GM23248 (cell line): ENCODE measurements around the gene SPEG.

Experiments
- EZH2 ChIP-seq: fragments of 200-600 bp; sonication (generic); IDR thresholded peaks from 2 replicates; pipeline ENCODE4 v1.6.1; 2018; ENCODE audit warnings: antibody characterized with exemption, mild to moderate bottlenecking; ENCODE audit not compliant: insufficient read depth, poor library complexity, severe bottlenecking
- EZH2phosphoT487 ChIP-seq: fragments of 200-600 bp; sonication (generic); IDR thresholded peaks from 2 replicates; pipeline ENCODE4 v1.6.1; 2018; ENCODE audit warnings: antibody characterized with exemption, moderate library complexity, mild to moderate bottlenecking, low read depth; ENCODE audit not compliant: insufficient read depth

- TF ChIP-seq EZH2 (no peak), EZH2phosphoT487 (no peak)
Observed at GRCh38 chr2:219524817-219525216, 90.2 kb downstream of the SPEG start.
